ENCODE measurements around the gene ANKRD45. TPM values are rescaled to one million over a fixed set of nuclear protein-coding genes. Genes with fewer than 3 reads are reported as not detected.

ANKRD45 gene
- total and polyA plus RNA-seq, 2 of the 13 experiments (the other 11 are each of a cell fraction or from before 2014, with no cell fraction given) = not detected

DNA sequence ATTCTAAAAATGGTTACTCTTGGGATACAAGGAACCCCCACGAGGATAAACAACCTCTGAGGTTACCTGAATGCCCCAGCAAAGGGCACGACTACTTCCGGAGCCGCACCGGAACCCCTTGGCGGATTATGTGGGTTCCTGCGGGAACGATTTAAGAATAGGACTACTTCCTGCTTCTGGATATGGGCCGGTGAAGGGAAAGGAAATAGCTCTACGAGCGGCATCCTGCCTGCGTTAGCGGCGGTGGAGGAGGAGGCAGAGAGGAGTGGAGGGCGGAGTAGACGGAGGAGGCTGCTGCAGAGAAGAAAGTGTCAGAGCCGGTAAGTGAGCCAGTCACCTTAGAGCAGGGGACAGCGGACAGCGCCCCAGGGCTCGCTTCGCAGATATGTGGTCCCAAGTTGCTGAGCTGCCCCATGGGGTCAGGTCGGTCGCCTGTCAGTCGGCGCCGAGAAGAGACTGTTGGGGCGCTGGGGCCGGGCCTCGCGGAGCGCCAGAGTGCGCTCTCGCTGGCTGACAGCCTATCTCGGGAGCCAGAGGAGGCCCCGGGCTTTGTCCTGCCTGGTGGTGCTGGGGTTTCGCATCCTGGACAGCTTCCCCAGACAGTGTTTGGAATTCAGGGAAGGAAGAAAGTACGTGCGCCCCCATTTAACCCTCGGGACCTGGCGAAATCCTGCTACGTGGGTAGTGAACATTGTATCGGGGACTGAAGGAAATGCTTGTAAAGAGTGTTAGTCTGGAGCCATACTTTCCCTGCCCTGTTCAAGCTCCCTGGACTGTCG, 45.3 kb upstream of the ANKRD45 start, which contains the start of gene KLHL20 (continued):
- TF ChIP-seq, protein P1, sequence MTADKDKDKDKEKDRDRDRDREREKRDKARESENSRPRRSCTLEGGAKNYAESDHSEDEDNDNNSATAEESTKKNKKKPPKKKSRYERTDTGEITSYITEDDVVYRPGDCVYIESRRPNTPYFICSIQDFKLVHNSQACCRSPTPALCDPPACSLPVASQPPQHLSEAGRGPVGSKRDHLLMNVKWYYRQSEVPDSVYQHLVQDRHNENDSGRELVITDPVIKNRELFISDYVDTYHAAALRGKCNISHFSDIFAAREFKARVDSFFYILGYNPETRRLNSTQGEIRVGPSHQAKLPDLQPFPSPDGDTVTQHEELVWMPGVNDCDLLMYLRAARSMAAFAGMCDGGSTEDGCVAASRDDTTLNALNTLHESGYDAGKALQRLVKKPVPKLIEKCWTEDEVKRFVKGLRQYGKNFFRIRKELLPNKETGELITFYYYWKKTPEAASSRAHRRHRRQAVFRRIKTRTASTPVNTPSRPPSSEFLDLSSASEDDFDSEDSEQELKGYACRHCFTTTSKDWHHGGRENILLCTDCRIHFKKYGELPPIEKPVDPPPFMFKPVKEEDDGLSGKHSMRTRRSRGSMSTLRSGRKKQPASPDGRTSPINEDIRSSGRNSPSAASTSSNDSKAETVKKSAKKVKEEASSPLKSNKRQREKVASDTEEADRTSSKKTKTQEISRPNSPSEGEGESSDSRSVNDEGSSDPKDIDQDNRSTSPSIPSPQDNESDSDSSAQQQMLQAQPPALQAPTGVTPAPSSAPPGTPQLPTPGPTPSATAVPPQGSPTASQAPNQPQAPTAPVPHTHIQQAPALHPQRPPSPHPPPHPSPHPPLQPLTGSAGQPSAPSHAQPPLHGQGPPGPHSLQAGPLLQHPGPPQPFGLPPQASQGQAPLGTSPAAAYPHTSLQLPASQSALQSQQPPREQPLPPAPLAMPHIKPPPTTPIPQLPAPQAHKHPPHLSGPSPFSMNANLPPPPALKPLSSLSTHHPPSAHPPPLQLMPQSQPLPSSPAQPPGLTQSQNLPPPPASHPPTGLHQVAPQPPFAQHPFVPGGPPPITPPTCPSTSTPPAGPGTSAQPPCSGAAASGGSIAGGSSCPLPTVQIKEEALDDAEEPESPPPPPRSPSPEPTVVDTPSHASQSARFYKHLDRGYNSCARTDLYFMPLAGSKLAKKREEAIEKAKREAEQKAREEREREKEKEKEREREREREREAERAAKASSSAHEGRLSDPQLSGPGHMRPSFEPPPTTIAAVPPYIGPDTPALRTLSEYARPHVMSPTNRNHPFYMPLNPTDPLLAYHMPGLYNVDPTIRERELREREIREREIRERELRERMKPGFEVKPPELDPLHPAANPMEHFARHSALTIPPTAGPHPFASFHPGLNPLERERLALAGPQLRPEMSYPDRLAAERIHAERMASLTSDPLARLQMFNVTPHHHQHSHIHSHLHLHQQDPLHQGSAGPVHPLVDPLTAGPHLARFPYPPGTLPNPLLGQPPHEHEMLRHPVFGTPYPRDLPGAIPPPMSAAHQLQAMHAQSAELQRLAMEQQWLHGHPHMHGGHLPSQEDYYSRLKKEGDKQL (CRISPR knock-in tag; IDR thresholded peaks at IDR 0.05; ENCODE audit: low read depth) = no peak
- peak; percentile 77; the same call in 1 of the 3 replicates for TF ChIP-seq MXI1 (IDR thresholded peaks at IDR 0.05; ENCODE audit: borderline replicate concordance, low read depth, low read length)
- TF ChIP-seq ZNF468 (CRISPR knock-in tag; IDR thresholded peaks at IDR 0.05) = no peak
- TF ChIP-seq ETV5 (CRISPR knock-in tag; IDR thresholded peaks at IDR 0.05; ENCODE audit: borderline replicate concordance) = peak; percentile 94
- peak; percentile 41 for TF ChIP-seq MED8 (CRISPR knock-in tag; IDR thresholded peaks at IDR 0.05; ENCODE audit: insufficient replicate concordance)
- peak; percentile 93 for TF ChIP-seq XRCC5 (optimal IDR thresholded peaks at IDR 0.05; ENCODE audit: low read length)
- TF ChIP-seq, protein P2, sequence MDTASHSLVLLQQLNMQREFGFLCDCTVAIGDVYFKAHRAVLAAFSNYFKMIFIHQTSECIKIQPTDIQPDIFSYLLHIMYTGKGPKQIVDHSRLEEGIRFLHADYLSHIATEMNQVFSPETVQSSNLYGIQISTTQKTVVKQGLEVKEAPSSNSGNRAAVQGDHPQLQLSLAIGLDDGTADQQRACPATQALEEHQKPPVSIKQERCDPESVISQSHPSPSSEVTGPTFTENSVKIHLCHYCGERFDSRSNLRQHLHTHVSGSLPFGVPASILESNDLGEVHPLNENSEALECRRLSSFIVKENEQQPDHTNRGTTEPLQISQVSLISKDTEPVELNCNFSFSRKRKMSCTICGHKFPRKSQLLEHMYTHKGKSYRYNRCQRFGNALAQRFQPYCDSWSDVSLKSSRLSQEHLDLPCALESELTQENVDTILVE (CRISPR knock-in tag; IDR thresholded peaks at IDR 0.05) = peak; percentile 89
- TF ChIP-seq FOXO1 (CRISPR knock-in tag; IDR thresholded peaks at IDR 0.05) = peak; percentile 61; the same call in 1 of the 2 replicates
- no peak; the same call in none of the 2 replicates for TF ChIP-seq ZNF33B (CRISPR knock-in tag; IDR thresholded peaks at IDR 0.05)
- TF ChIP-seq, protein P3, sequence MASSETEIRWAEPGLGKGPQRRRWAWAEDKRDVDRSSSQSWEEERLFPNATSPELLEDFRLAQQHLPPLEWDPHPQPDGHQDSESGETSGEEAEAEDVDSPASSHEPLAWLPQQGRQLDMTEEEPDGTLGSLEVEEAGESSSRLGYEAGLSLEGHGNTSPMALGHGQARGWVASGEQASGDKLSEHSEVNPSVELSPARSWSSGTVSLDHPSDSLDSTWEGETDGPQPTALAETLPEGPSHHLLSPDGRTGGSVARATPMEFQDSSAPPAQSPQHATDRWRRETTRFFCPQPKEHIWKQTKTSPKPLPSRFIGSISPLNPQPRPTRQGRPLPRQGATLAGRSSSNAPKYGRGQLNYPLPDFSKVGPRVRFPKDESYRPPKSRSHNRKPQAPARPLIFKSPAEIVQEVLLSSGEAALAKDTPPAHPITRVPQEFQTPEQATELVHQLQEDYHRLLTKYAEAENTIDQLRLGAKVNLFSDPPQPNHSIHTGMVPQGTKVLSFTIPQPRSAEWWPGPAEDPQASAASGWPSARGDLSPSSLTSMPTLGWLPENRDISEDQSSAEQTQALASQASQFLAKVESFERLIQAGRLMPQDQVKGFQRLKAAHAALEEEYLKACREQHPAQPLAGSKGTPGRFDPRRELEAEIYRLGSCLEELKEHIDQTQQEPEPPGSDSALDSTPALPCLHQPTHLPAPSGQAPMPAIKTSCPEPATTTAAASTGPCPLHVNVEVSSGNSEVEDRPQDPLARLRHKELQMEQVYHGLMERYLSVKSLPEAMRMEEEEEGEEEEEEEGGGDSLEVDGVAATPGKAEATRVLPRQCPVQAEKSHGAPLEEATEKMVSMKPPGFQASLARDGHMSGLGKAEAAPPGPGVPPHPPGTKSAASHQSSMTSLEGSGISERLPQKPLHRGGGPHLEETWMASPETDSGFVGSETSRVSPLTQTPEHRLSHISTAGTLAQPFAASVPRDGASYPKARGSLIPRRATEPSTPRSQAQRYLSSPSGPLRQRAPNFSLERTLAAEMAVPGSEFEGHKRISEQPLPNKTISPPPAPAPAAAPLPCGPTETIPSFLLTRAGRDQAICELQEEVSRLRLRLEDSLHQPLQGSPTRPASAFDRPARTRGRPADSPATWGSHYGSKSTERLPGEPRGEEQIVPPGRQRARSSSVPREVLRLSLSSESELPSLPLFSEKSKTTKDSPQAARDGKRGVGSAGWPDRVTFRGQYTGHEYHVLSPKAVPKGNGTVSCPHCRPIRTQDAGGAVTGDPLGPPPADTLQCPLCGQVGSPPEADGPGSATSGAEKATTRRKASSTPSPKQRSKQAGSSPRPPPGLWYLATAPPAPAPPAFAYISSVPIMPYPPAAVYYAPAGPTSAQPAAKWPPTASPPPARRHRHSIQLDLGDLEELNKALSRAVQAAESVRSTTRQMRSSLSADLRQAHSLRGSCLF (CRISPR knock-in tag; IDR thresholded peaks at IDR 0.05; ENCODE audit: borderline replicate concordance) = no peak
- peak; percentile 29; the same call in 1 of the 2 replicates for TF ChIP-seq MTA1 (CRISPR knock-in tag; IDR thresholded peaks at IDR 0.05; ENCODE audit: borderline replicate concordance)
- TF ChIP-seq MAFG (CRISPR knock-in tag; IDR thresholded peaks at IDR 0.05) = no peak
- TF ChIP-seq ERF (CRISPR knock-in tag; IDR thresholded peaks at IDR 0.05) = peak; percentile 80; the same call in 1 of the 2 replicates
- no peak for TF ChIP-seq TCF12 (IDR thresholded peaks at IDR 0.05)
- TF ChIP-seq TCF12 (CRISPR knock-in tag; IDR thresholded peaks at IDR 0.05) = no peak
- TF ChIP-seq CENPT (CRISPR knock-in tag; IDR thresholded peaks at IDR 0.05; ENCODE audit: low read depth) = no peak
- TF ChIP-seq SRSF1 (optimal IDR thresholded peaks at IDR 0.05; ENCODE audit: low read depth, low read length) = peak; percentile 55
